Naive thymus-derived CD8-positive, alpha-beta T cell (primary cell): ENCODE measurements around the gene ENOX1. TPM values are rescaled to one million over a fixed set of nuclear protein-coding genes. Genes with fewer than 3 reads are reported as not detected.

Experiments
- ATAC-seq, 2 donors: fragments of 150-1000 bp; cut with Tn5 transposase in 1 of 2; sonication (Bioruptor Pico), chemical (Tn5 transposase) in 1 of 2; 1 replicate in 1 of 2; 2 replicates in 1 of 2; pipeline ENCODE4 v1.10.0; 2021; ENCODE audit warnings: mild to moderate bottlenecking in 2 of 2, moderate library complexity in 2 of 2
- POLR2A ChIA-PET: fragments of 350-600 bp; sonication (Branson Sonifier 250); formaldehyde crosslinking; loops from one replicate; lab custom pipeline; 2021; ENCODE audit warnings: antibody characterized with exemption; lab: Charles Lee
- DNase-seq, 10 donors: peaks; one replicate each; pipeline versions ENCODE4 v3.0.0 to v3.0.0-alpha.2; 2020 to 2022
- H3K27ac Mint-ChIP-seq, 10 donors: one replicate each; pipeline ENCODE4 v1.8.0; 2020 to 2022; ENCODE audit warnings: mild to moderate bottlenecking in 10 of 10, mixed read lengths in 10 of 10, moderate library complexity in 4 of 10, inconsistent platforms in 1 of 10
- H3K27me3 Mint-ChIP-seq, 5 donors: one replicate each; pipeline ENCODE4 v1.8.0; 2021 to 2022; ENCODE audit warnings: mixed read lengths in 5 of 5
- H3K36me3 Mint-ChIP-seq, 3 donors: one replicate each; pipeline ENCODE4 v1.8.0; 2020 to 2022; ENCODE audit warnings: mixed read lengths in 3 of 3, mild to moderate bottlenecking in 2 of 3, inconsistent platforms in 1 of 3
- H3K4me1 Mint-ChIP-seq, 4 donors: one replicate each; pipeline ENCODE4 v1.8.0; 2021 to 2022; ENCODE audit warnings: mixed read lengths in 4 of 4
- H3K4me3 Mint-ChIP-seq, 10 donors: one replicate each; pipeline ENCODE4 v1.8.0; 2020 to 2022; ENCODE audit warnings: mild to moderate bottlenecking in 10 of 10, mixed read lengths in 10 of 10, moderate library complexity in 6 of 10, inconsistent platforms in 1 of 10
- H3K9me3 Mint-ChIP-seq, 9 donors: one replicate each; pipeline ENCODE4 v1.8.0; 2020 to 2022; ENCODE audit warnings: mixed read lengths in 9 of 9, mild to moderate bottlenecking in 3 of 9, inconsistent platforms in 1 of 9, moderate library complexity in 1 of 9
- polyA plus RNA-seq, 3 donors: library from polyadenylated mRNA; unstranded; fragments of 300-500 nt; fragmentation: Illumina TruSeq; gene quantifications; one replicate each; pipeline ENCODE4 v1.2.3, GENCODE V29; 2021
- total RNA-seq, 8 experiments: library from RNA in 2 of 8; stranded (reverse) in 2 of 8; gene quantifications; one replicate each; pipeline ENCODE4 v1.2.3 and lab custom pipeline; 2021 to 2026

The ENOX1 gene
- total and polyA plus RNA-seq, 5 experiments from 2014 or later, result not detected

DNA sequence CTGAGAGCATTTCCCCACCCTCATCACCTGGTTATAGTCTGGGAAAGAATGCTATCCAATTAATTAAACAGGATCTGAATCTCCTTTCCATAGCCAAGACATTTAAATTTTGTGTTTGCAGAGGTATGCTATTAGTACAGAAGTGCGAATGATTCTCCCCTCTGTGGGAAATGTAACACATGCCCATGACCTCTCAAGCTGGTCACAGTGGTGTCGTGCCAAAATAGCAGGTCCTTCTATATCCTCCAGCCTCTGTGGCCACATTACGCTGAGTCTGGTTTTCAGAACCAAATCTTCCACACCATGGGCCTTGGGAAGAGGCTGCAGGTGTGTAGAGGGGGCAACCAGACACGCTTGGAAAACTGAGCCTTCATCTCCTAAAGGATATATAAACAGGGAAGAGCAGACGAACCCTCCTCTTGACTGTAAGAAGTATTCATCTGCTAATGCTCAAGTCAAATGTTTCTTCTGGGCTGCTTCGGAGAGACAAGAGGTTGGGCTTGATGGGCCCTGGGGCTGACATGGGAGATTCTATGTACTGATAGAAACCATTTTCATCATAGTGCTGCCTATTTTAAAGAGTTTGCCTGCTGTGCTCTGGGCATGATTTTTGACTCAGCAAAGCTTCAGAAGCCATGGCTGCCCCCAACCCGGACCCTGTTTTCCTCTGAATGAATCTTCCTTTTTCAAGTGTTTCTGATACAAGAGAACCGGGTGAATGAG is 565.7 kb downstream of the ENOX1 start:
- POLR2A ChIA-PET, result no interaction called here
- DNase-seq, result no peak
- no peaks in the 10 kb centered on the region for H3K9me3 Mint-ChIP-seq
- H3K27ac Mint-ChIP-seq, result no peak overlapping the region
- H3K36me3 Mint-ChIP-seq, result no peaks in the 10 kb centered on the region
- ATAC-seq, result no peak
- H3K4me1 Mint-ChIP-seq, result no peaks in the 10 kb centered on the region
- H3K4me3 Mint-ChIP-seq, result no peak overlapping the region
- peaks cover 7 to 14% (median 9%) of the 10 kb centered on the region in 5 donors for H3K27me3 Mint-ChIP-seq

DNA sequence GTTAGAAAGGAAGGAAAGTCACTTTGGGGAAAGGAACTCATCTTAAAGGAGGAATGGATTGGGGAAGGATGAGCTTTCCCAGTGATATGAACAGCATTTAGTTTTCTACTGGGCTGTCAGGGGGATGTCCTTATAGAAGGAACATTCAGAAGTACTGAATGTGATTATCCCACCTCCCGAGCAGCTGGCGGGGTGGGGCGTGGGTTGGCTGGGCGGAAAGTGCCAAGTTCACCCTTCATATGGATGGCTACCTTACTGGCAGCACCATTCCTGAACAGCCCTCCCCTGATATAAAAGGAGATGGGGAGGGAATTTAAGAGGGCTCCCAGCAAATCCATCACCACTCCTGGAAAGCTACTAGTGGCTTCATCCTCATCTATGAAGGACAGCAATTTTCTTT is 572.6 kb downstream of the ENOX1 start:
- POLR2A ChIA-PET, result no interaction called here
- H3K27ac Mint-ChIP-seq, result no peak overlapping the region

DNA sequence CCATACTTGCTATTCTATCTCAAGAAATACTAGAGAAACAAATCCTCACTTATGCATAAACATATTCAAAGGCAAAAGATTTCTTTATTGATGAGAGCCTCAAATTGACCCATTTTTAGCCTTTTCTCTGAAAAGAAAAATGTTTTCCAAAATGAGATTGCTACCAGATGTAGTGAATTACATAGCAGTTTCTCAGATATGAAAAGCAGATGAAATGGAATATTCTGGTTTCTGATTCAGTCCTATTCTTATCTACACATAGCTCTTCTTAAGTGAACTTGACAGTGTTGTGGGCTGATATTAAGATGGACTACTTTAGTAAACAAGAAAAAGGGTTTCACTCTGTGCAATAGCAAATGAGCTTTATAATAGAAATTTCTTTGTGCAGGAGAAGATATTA is 579.9 kb downstream of the ENOX1 start:
- peaks cover 0 to 7% (median 3%) of the 10 kb centered on the region in 5 donors for H3K27me3 Mint-ChIP-seq
- POLR2A ChIA-PET, result no interaction called here
- DNase-seq (no peak), ATAC-seq (no peak)
- no peak overlapping the region for H3K4me3 Mint-ChIP-seq
- H3K4me1 Mint-ChIP-seq, result no peaks in the 10 kb centered on the region
- H3K27ac Mint-ChIP-seq, result no peak overlapping the region
- peaks cover 0 to 12% (median 0%) of the 10 kb centered on the region in 3 donors for H3K36me3 Mint-ChIP-seq
- peaks cover 0 to 14% (median 3%) of the 10 kb centered on the region in 9 donors for H3K9me3 Mint-ChIP-seq

More for the DNA sequence above, 572.6 kb downstream of the ENOX1 start:
- Mint-ChIP-seq H3K9me3 (no peaks in the 10 kb centered on the region), H3K4me1 (no peaks in the 10 kb centered on the region), H3K4me3 (no peak overlapping the region), H3K27me3 (peaks cover 0 to 5% (median 3%) of the 10 kb centered on the region in 5 donors), H3K36me3 (no peaks in the 10 kb centered on the region)
- no peak for DNase-seq
- no peak for ATAC-seq

DNA sequence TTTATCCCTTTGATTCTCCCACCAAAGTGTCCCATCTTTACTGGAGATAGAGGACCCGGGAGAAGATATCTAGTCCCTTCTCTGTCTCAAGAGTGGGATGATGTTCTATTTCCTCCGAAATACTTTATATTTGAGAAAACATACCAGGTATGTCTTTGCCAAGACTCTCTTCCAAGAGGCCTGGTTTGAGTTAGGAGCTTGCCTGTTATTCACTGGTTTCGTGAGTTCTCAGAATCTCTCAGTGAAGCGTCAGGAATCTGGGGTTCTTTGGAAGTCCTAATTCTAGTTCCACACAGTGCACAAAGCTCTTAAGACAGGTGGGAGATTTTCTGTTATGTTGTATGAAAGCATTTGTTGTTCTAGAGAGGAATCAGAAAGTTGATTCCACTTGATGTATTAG is 581.4 kb downstream of the ENOX1 start:
- Mint-ChIP-seq H3K9me3 (peaks cover 0 to 19% (median 3%) of the 10 kb centered on the region in 9 donors), H3K4me1 (no peaks in the 10 kb centered on the region), H3K4me3 (no peak overlapping the region), H3K27me3 (peaks cover 0 to 7% (median 2%) of the 10 kb centered on the region in 5 donors), H3K36me3 (peaks cover 0 to 18% (median 0%) of the 10 kb centered on the region in 3 donors), H3K27ac (no peak overlapping the region)
- DNase-seq (no peak), ATAC-seq (no peak)
- POLR2A ChIA-PET, result no interaction called here

DNA sequence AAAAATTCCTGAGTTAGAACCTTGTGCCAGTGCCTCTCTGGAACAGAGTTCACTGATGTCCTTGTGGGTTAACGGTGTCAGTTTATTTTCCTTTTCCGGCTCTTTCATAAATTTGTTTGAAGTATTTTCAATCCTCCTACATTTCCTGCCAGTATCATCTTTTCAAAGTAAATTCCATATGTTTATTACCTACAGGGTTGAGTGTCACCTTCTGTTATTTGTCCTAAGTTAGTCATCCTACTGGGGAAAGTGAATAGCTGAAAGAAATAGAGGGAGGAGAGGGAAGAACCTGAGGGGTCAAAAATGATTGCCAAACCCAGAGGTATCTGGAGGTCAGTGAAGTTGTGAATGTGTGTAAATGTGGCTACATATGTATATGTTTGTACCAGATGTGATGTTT is 582.2 kb downstream of the ENOX1 start:
- H3K4me1 Mint-ChIP-seq, result no peaks in the 10 kb centered on the region
- POLR2A ChIA-PET, result no interaction called here
- H3K27me3 Mint-ChIP-seq, result peaks cover 0 to 10% (median 2%) of the 10 kb centered on the region in 5 donors
- peaks cover 0 to 19% (median 3%) of the 10 kb centered on the region in 9 donors for H3K9me3 Mint-ChIP-seq
- no peak for DNase-seq
- H3K27ac Mint-ChIP-seq, result no peak overlapping the region
- no peak for ATAC-seq
- H3K4me3 Mint-ChIP-seq, result no peak overlapping the region
- H3K36me3 Mint-ChIP-seq, result peaks cover 0 to 18% (median 0%) of the 10 kb centered on the region in 3 donors

- Mint-ChIP-seq H3K36me3 (peaks cover 0 to 18% (median 0%) of the 10 kb centered on the region in 3 donors), H3K27ac (no peak overlapping the region), H3K4me3 (no peak overlapping the region), H3K27me3 (peaks cover 2 to 14% (median 3%) of the 10 kb centered on the region in 5 donors), H3K9me3 (peaks cover 0 to 19% (median 3%) of the 10 kb centered on the region in 9 donors), H3K4me1 (no peaks in the 10 kb centered on the region)
- DNase-seq (no peak), ATAC-seq (no peak)
- POLR2A ChIA-PET, result no interaction called here
These were observed 583.0 kb downstream of the ENOX1 start for GRCh38 chr13:43203781-43204180.

- Mint-ChIP-seq H3K4me3 (no peak overlapping the region), H3K36me3 (peaks cover 0 to 18% (median 0%) of the 10 kb centered on the region in 3 donors), H3K4me1 (no peaks in the 10 kb centered on the region), H3K27ac (no peak overlapping the region), H3K9me3 (peaks cover 0 to 19% (median 3%) of the 10 kb centered on the region in 9 donors), H3K27me3 (peaks cover 4 to 39% (median 10%) of the 10 kb centered on the region in 5 donors)
- ATAC-seq, result no peak
- no peak for DNase-seq
- POLR2A ChIA-PET, result no interaction called here
These were observed 586.0 kb downstream of the ENOX1 start for GRCh38 chr13:43200736-43201135.

GRCh38 chr13:43200307-43200706 is 586.5 kb downstream of the ENOX1 start:
- ATAC-seq (no peak), DNase-seq (no peak)
- no peak overlapping the region for H3K4me3 Mint-ChIP-seq
- H3K36me3 Mint-ChIP-seq, result peaks cover 0 to 18% (median 0%) of the 10 kb centered on the region in 3 donors
- H3K27me3 Mint-ChIP-seq, result peaks cover 4 to 43% (median 10%) of the 10 kb centered on the region in 5 donors
- H3K4me1 Mint-ChIP-seq, result no peaks in the 10 kb centered on the region
- peaks cover 0 to 19% (median 3%) of the 10 kb centered on the region in 9 donors for H3K9me3 Mint-ChIP-seq
- POLR2A ChIA-PET, result no interaction called here
- H3K27ac Mint-ChIP-seq, result no peak overlapping the region

DNA sequence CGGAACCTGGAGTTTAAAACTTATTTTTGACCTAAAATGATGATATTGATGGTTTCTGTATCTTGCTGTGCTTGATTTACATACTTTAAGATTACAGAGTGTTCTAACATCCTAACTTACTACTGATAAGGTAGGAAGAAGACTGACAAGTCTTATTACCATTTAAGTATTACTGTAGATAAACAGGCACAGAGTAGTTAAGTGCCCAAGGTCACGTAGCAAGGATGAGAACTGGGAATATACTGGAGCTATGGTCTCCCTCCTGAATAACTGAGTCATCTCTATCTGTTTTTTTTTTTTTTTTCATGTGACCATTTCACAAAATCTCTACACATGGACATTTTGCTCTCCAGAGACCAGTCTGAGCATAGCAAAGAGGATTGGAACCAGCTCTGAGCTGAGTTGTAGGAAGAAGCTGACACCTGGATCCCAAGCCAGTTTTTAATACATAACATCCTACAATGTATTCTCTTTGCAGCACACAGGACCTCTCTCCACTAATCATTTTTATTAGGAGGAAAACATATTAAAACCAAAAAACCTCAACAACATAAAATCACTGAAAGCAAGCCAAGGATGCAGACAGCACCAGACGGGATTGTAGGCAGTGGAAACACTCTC is 589.9 kb downstream of the ENOX1 start:
- Mint-ChIP-seq H3K27ac (no peak overlapping the region), H3K4me3 (no peak overlapping the region)
- POLR2A ChIA-PET, result no interaction called here

GRCh38 chr13:43196086-43196621 is 590.6 kb downstream of the ENOX1 start:
- Mint-ChIP-seq H3K36me3 (no peaks in the 10 kb centered on the region), H3K4me1 (no peaks in the 10 kb centered on the region), H3K27ac (no peak overlapping the region), H3K9me3 (no peaks in the 10 kb centered on the region), H3K27me3 (peaks cover 4 to 55% (median 7%) of the 10 kb centered on the region in 5 donors), H3K4me3 (no peak overlapping the region)
- POLR2A ChIA-PET, result no interaction called here
- no peak for ATAC-seq
- DNase-seq, result no peak

More for the DNA sequence above, 589.9 kb downstream of the ENOX1 start:
- no peak for ATAC-seq
- peaks cover 4 to 55% (median 7%) of the 10 kb centered on the region in 5 donors for H3K27me3 Mint-ChIP-seq
- H3K9me3 Mint-ChIP-seq, result peaks cover 0 to 6% (median 0%) of the 10 kb centered on the region in 9 donors
- no peak for DNase-seq
- H3K36me3 Mint-ChIP-seq, result peaks cover 0 to 6% (median 0%) of the 10 kb centered on the region in 3 donors
- H3K4me1 Mint-ChIP-seq, result no peaks in the 10 kb centered on the region

DNA sequence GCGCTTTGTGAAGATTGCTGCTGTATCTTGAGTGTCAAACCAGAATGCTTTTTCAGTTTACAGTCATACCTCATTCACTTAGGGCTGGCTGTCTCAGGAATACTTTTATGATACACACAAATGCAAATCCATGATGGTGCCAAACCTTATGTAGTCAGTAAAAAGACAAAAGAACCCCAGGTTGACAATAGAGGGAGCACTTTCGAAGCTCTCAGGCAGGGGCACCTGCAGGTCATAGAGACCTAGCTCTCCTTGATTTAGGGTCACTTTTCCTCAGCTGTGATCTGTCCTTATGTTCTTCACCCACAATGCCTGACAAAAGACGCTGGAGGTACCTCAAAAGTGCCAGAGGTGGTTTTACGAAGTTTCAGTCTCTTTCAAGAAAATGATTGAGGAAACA is 591.2 kb downstream of the ENOX1 start:
- Mint-ChIP-seq H3K27me3 (peaks cover 4 to 55% (median 7%) of the 10 kb centered on the region in 5 donors), H3K4me3 (no peak overlapping the region), H3K27ac (no peak overlapping the region), H3K4me1 (no peaks in the 10 kb centered on the region), H3K9me3 (no peaks in the 10 kb centered on the region), H3K36me3 (no peaks in the 10 kb centered on the region)
- no peak for DNase-seq
- ATAC-seq, result no peak
- POLR2A ChIA-PET, result no interaction called here

DNA sequence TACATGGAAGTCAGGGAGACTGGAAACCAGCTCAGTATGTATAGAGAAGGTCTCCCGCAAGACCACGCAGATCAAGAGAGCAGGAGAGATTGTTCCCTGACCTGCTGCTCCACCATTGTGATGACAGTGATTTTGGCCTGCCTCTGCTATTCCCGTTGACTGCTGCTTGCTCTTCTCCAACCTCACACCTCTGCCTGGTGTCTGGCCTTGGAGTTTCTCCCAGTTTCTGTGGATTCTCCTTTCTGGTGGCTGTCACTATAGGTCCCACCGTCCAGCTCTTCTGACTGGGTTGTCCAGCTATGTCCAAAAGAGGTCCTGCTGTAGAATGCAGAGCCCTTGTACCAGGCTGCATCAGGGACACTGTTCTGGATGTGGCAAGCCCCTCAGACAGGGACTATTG is 591.7 kb downstream of the ENOX1 start:
- POLR2A ChIA-PET, result no interaction called here
- Mint-ChIP-seq H3K27me3 (peaks cover 4 to 55% (median 7%) of the 10 kb centered on the region in 5 donors), H3K27ac (no peak overlapping the region), H3K4me3 (no peak overlapping the region), H3K4me1 (no peaks in the 10 kb centered on the region), H3K9me3 (no peaks in the 10 kb centered on the region), H3K36me3 (no peaks in the 10 kb centered on the region)
- ATAC-seq (no peak), DNase-seq (no peak)

DNA sequence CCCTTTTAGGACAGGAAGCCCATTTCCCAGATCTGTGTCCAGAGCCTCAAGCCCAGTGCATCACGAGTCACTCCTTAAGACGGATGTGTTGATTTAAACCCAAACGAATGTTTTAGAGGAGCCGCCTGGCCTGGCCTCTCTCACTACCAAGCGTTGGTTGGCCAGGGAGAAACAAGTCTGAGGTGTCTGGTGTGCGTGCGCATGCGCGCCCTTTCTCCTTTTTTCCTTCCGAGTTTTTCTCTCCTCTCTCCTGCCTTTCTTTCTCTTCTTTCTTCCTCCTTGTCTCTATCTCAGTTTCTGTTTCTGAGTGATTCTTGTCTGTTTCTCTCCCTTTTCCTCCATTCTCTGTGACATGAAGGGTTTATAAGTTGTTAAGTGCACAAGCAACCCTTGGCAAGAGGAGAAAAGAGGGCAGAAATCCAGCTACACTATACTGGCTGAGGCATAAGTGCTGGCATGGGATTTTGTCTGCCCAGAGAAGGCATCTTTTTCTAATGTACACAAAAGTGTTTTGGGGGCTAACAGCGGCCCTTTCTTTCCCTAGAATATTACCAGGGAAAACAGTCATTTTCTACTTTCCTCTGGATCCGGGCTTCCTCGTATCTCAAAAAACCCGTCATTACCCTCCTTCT is 592.9 kb downstream of the ENOX1 start:
- peaks cover 2 to 47% (median 7%) of the 10 kb centered on the region in 5 donors for H3K27me3 Mint-ChIP-seq
- POLR2A ChIA-PET, result no interaction called here
- no peaks in the 10 kb centered on the region for H3K36me3 Mint-ChIP-seq
- H3K9me3 Mint-ChIP-seq, result no peaks in the 10 kb centered on the region
- DNase-seq (no peak), ATAC-seq (no peak)
- no peak overlapping the region for H3K4me3 Mint-ChIP-seq
- peak overlapping the region in 1 of 10 donors; percentile 30 for H3K27ac Mint-ChIP-seq
- no peaks in the 10 kb centered on the region for H3K4me1 Mint-ChIP-seq
